K562 (cell line): ENCODE data around the gene UBL7. TPM values are rescaled to one million over a fixed set of nuclear protein-coding genes. Genes with fewer than 3 reads are reported as not detected.
A peak's percentile ranks its signal among the peaks of the same experiment; 100 is the strongest.

Experiments used
- BRD4 ChIP-seq: fragments of 200-600 bp; sonication (generic); IDR thresholded peaks from 2 replicates; pipeline ENCODE4 v1.6.1; 2017; ENCODE audit warnings: inconsistent platforms
- CBFA2T3 ChIP-seq: fragments of 450-650 bp; IDR thresholded peaks from 2 replicates; pipeline ENCODE4 v1.6.1; 2017
- CHD1 ChIP-seq: fragments of 200-600 bp; sonication (generic); IDR thresholded peaks from one replicate; pipeline ENCODE4 v1.6.1; 2012; ENCODE audit warnings: mild to moderate bottlenecking, moderate library complexity, low read length, inconsistent platforms
- CHD2 ChIP-seq: IDR thresholded peaks from 2 replicates; pipeline ENCODE4 v1.6.1; 2011; ENCODE audit warnings: low read depth, low read length
- HDAC8 ChIP-seq: fragments of 450-650 bp; IDR thresholded peaks from 2 replicates; pipeline ENCODE4 v1.6.1; 2016; ENCODE audit warnings: mild to moderate bottlenecking, missing genetic modification characterization, moderate library complexity, missing compliant biosample characterization
- HMG20A ChIP-seq: fragments of 450-650 bp; formaldehyde crosslinking; conservative IDR thresholded peaks from 2 replicates; pipeline ENCODE4 v1.4.0; 2020; ENCODE audit warnings: mild to moderate bottlenecking, mixed read lengths
- HSF4 ChIP-seq: fragments of 250-450 bp; sonication (Bioruptor Pico); IDR thresholded peaks from 2 replicates; pipeline ENCODE4 v2.1.2; 2022; ENCODE audit warnings: mild to moderate bottlenecking, moderate library complexity, borderline replicate concordance
- KDM1A ChIP-seq, 2 experiments: fragments of 450-650 bp; IDR thresholded peaks; 2 replicates each; pipeline ENCODE4 v1.6.1; 2016; ENCODE audit warnings: mild to moderate bottlenecking in 2 of 2
- MTA2 ChIP-seq: fragments of 450-650 bp; IDR thresholded peaks from 2 replicates; pipeline ENCODE4 v1.6.1; 2016; ENCODE audit warnings: low read depth
- NCOA2 ChIP-seq, 2 experiments: fragments of 450-650 bp; IDR thresholded peaks; 2 replicates each; pipeline ENCODE4 v1.6.1; 2018; ENCODE audit warnings: mild to moderate bottlenecking in 2 of 2, moderate library complexity in 1 of 2; ENCODE audit not compliant: partially characterized antibody in 2 of 2
- PHF8 ChIP-seq: fragments of 200-600 bp; sonication (generic); IDR thresholded peaks from 2 replicates; pipeline ENCODE4 v1.6.1; 2012; ENCODE audit warnings: mixed run types, mild to moderate bottlenecking, inconsistent platforms, low read length, moderate library complexity, borderline replicate concordance
- TAL1 ChIP-seq: fragments of 450-650 bp; IDR thresholded peaks from 2 replicates; pipeline ENCODE4 v1.6.1; 2016; ENCODE audit warnings: mild to moderate bottlenecking
- TCF3 ChIP-seq: sonication (generic); formaldehyde crosslinking; IDR thresholded peaks from 2 replicates; pipeline ENCODE4 v1.4.0; 2020; ENCODE audit warnings: mild to moderate bottlenecking, missing genetic modification reagents
- TEAD1 ChIP-seq, 2 experiments: fragments of 450-650 bp in 1 of 2; sonication (generic) in 1 of 2; formaldehyde crosslinking; IDR thresholded peaks; 2 replicates each; pipeline versions ENCODE4 v1.4.0 to v1.8.0; 2020 to 2022; ENCODE audit warnings: mild to moderate bottlenecking in 2 of 2, missing genetic modification reagents in 1 of 2
- ZBTB17 ChIP-seq: fragments of 450-650 bp; formaldehyde crosslinking; IDR thresholded peaks from 2 replicates; pipeline ENCODE4 v1.4.0; 2020; ENCODE audit warnings: mild to moderate bottlenecking
- ZNF431 ChIP-seq: sonication (generic); formaldehyde crosslinking; IDR thresholded peaks from 2 replicates; pipeline ENCODE4 v1.8.0; 2022; ENCODE audit warnings: mild to moderate bottlenecking, missing genetic modification reagents
- polyA plus RNA-seq, 8 experiments: library from polyadenylated mRNA; depleted of rRNA in 4 of 8; stranded (reverse) in 5 of 8; unstranded in 3 of 8; fragments of >200 nt; fragmentation: Nextera tagmentation in 2 of 8; fragmentation: Illumina TruSeq in 1 of 8; extraction: Ambion mirVana in 2 of 8; extraction: Trizol in 1 of 8; gene quantifications; 2 replicates each; pipeline versions ENCODE4 v1.2.1 to v1.2.3, GENCODE V29; 2011 to 2014; ENCODE audit warnings: inconsistent platforms in 1 of 8, missing spikeins in 1 of 8
- total RNA-seq, 7 experiments: library from RNA; depleted of rRNA in 6 of 7; stranded (reverse); fragments of >200 nt in 6 of 7; fragmentation: Illumina TruSeq in 2 of 7; extraction: Trizol in 2 of 7; gene quantifications; 2 replicates each; pipeline versions ENCODE4 v1.2.1 to v1.2.3, GENCODE V29; 2011 to 2021; ENCODE audit warnings: low replicate concordance in 1 of 7
- TF ChIP-seq, protein P1 (sequence below): fragments of 250-450 bp; sonication (Bioruptor Pico); IDR thresholded peaks from 2 replicates; pipeline ENCODE4 v1.5.0; 2020; ENCODE audit warnings: mild to moderate bottlenecking, borderline replicate concordance
- TF ChIP-seq, protein P2 (sequence below): fragments of 250-450 bp; sonication (Bioruptor Pico); IDR thresholded peaks from 2 replicates; pipeline ENCODE4 v1.4.0; 2020
- TF ChIP-seq, protein P3 (sequence below), 3 experiments: fragments of 200-800 bp in 1 of 3; fragments of 250-450 bp in 1 of 3; fragments of 450-650 bp in 1 of 3; sonication (Bioruptor Pico) in 1 of 3; sonication (Bioruptor generic) in 1 of 3; formaldehyde crosslinking in 1 of 3; IDR thresholded peaks; 2 replicates each; pipeline versions ENCODE4 v1.6.1 to v1.8.0; 2016 to 2022; ENCODE audit warnings: mild to moderate bottlenecking in 2 of 3, missing genetic modification characterization in 2 of 3, missing compliant biosample characterization in 1 of 3, moderate library complexity in 1 of 3

Gene UBL7
- total and polyA plus RNA-seq, 9 of the 15 experiments (the other 6 are each of a cell fraction or from before 2014, with no cell fraction given), result 19.2 to 63.4 (median 44.9) TPM

DNA sequence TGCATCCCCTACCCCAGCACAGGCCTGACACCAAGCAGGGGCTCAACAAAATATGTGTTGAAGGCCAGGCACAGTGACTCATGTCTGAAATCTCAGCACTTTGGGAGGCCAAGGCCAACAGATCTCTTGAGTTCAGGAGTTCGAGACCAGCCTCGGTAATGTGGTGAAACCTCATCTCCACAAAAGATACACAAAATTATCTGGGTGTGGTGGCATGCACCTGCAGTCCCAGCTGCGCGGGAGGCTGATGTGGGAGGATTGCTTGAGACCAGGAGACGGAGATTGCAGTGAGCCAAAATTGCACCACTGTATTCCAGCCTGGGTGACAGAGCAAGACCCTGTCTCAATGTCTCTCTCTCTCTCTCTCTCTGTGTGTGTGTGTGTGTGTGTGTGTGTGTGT lies 62.8 kb downstream of the UBL7 start (continued):
- TF ChIP-seq, protein P1, sequence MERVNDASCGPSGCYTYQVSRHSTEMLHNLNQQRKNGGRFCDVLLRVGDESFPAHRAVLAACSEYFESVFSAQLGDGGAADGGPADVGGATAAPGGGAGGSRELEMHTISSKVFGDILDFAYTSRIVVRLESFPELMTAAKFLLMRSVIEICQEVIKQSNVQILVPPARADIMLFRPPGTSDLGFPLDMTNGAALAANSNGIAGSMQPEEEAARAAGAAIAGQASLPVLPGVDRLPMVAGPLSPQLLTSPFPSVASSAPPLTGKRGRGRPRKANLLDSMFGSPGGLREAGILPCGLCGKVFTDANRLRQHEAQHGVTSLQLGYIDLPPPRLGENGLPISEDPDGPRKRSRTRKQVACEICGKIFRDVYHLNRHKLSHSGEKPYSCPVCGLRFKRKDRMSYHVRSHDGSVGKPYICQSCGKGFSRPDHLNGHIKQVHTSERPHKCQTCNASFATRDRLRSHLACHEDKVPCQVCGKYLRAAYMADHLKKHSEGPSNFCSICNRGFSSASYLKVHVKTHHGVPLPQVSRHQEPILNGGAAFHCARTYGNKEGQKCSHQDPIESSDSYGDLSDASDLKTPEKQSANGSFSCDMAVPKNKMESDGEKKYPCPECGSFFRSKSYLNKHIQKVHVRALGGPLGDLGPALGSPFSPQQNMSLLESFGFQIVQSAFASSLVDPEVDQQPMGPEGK (CRISPR knock-in tag), result no peak
- TF ChIP-seq TAL1, result 0 out of 2 replicates have a peak, but pooled peaks have one; percentile 13
- no peak for TF ChIP-seq HDAC8 (tag)
- no peak for TF ChIP-seq PHF8
- no peak for TF ChIP-seq ZBTB17
- TF ChIP-seq TCF3 (CRISPR knock-in tag), result peak; percentile 43; the same call in 1 of the 2 replicates
- TF ChIP-seq NCOA2 (IDR thresholded peaks at IDR 0.05; ENCODE audit: partially characterized antibody in 2 of 2), result no peak
- no peak for TF ChIP-seq ZNF431 (CRISPR knock-in tag)
- no peak for TF ChIP-seq BRD4
- TF ChIP-seq, protein P2, sequence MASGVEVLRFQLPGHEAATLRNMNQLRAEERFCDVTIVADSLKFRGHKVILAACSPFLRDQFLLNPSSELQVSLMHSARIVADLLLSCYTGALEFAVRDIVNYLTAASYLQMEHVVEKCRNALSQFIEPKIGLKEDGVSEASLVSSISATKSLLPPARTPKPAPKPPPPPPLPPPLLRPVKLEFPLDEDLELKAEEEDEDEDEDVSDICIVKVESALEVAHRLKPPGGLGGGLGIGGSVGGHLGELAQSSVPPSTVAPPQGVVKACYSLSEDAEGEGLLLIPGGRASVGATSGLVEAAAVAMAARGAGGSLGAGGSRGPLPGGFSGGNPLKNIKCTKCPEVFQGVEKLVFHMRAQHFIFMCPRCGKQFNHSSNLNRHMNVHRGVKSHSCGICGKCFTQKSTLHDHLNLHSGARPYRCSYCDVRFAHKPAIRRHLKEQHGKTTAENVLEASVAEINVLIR (CRISPR knock-in tag), result no peak
- TF ChIP-seq, protein P3, sequence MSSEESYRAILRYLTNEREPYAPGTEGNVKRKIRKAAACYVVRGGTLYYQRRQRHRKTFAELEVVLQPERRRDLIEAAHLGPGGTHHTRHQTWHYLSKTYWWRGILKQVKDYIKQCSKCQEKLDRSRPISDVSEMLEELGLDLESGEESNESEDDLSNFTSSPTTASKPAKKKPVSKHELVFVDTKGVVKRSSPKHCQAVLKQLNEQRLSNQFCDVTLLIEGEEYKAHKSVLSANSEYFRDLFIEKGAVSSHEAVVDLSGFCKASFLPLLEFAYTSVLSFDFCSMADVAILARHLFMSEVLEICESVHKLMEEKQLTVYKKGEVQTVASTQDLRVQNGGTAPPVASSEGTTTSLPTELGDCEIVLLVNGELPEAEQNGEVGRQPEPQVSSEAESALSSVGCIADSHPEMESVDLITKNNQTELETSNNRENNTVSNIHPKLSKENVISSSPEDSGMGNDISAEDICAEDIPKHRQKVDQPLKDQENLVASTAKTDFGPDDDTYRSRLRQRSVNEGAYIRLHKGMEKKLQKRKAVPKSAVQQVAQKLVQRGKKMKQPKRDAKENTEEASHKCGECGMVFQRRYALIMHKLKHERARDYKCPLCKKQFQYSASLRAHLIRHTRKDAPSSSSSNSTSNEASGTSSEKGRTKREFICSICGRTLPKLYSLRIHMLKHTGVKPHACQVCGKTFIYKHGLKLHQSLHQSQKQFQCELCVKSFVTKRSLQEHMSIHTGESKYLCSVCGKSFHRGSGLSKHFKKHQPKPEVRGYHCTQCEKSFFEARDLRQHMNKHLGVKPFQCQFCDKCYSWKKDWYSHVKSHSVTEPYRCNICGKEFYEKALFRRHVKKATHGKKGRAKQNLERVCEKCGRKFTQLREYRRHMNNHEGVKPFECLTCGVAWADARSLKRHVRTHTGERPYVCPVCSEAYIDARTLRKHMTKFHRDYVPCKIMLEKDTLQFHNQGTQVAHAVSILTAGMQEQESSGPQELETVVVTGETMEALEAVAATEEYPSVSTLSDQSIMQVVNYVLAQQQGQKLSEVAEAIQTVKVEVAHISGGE (CRISPR knock-in tag; IDR thresholded peaks at IDR 0.05), result no peak
- no peak for TF ChIP-seq HSF4 (CRISPR knock-in tag)
- TF ChIP-seq MTA2, result 0 out of 2 replicates have a peak, but pooled peaks have one; percentile 8
- TF ChIP-seq CBFA2T3, result peak; percentile 77
- no peak for TF ChIP-seq CHD2
- no peak for TF ChIP-seq TEAD1 (CRISPR knock-in tag; IDR thresholded peaks at IDR 0.05)
- TF ChIP-seq CHD1, result no peak
- TF ChIP-seq KDM1A (IDR thresholded peaks at IDR 0.05), result peak; percentile 74 to 82
- TF ChIP-seq HMG20A (CRISPR knock-in tag), result no peak
